ENCODE data around the gene FBXO31.

The FBXO31 gene

DNA sequence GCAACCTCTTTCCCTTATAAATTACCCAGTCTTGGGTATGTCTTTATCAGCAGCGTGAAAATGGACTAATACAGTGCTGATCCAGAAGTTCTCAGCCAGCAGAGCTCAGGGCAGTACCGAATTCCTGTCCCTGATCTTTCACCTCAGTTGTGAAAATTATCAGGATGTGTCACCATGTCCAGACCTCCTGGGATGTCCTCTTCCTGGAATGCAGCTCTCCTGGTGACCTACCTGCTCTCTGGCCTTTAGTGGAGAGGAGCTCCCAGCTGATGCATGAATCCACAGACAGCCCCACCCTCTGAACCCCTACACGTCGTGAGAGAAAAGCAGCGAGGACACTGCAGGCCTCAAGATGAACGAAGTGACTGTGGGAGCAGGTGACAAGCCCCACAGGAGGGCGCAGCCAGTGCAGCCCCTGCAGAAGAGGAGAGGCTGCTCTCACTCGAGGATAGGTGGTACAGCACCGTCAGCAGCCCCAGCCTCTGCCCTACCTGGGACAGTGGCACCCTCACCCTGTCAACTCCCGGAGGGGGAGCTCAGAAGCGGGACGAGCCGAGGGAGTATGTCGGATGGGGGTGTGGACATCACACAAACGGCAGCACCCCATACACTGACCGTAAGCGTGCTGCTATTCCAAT, 44.4 kb downstream of the FBXO31 start:
- no peak for DNase-seq

DNA sequence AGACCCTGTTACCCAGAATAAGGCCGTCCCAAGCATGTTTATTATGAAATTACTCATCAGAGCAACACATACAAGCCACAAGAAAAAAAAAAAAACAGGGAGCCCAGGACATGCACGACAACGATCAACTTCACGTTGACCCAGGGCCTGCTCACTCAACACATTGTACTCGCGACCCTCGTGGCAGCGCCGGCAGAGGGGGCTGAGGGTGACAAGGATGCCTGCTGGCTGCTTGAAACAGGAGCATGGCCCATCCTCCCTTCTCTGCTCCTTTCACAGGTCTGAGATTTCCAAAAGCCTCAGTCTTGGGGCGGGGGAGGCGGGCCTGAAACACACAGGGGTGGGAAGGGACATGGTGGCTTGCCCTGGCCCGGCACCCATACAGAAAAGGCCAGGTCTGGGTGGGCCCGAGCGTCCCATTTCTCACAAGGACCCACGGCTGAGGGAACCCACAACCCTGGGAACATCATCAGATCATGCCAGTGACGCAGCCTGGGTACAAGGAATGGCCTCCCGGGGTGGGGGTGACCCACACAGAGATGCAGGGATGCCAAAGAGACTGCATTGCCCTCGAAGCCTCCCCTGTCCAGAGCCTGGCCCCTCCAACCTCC, 45.3 kb downstream of the FBXO31 start:
- DNase-seq = no peak

DNA sequence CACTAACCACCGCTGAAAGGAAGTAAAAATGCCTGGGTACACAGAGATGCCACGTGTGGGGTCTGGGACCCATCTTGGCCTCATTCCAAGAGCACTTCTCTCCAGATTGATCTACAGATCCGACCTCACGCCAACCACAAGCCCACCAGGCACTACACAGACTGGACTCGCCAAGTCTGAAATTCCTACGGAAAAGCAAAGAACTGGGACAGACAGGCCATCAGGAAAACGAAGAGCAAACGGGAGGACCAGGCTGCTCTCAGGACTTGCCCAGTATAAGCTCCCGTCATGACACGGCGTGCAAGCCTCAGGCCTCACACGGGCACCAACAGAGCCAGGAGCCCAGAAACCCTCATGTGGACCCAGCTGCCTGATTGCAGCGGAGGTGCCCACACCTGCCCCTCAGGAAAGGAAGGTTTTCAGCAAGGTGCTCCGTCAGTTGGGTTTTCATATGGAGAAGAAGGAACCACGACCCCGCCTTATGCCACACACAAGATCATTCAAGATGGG, 46.3 kb downstream of the FBXO31 start:
- DNase-seq = no peak

GRCh38 chr16:87336434-87337240, 46.9 kb downstream of the FBXO31 start:
- no peak for DNase-seq

- DNase-seq = no peak
These were observed 47.7 kb downstream of the FBXO31 start for GRCh38 chr16:87335625-87336433.

GRCh38 chr16:87334651-87335624, 48.6 kb downstream of the FBXO31 start:
- DNase-seq = no peak

GRCh38 chr16:87333581-87334331, 49.8 kb downstream of the FBXO31 start:
- DNase-seq = no peak

GRCh38 chr16:87333101-87333500, 50.5 kb downstream of the FBXO31 start:
- no peak for DNase-seq

- no peak for DNase-seq
These were observed 51.4 kb downstream of the FBXO31 start for GRCh38 chr16:87332150-87332549.

DNA sequence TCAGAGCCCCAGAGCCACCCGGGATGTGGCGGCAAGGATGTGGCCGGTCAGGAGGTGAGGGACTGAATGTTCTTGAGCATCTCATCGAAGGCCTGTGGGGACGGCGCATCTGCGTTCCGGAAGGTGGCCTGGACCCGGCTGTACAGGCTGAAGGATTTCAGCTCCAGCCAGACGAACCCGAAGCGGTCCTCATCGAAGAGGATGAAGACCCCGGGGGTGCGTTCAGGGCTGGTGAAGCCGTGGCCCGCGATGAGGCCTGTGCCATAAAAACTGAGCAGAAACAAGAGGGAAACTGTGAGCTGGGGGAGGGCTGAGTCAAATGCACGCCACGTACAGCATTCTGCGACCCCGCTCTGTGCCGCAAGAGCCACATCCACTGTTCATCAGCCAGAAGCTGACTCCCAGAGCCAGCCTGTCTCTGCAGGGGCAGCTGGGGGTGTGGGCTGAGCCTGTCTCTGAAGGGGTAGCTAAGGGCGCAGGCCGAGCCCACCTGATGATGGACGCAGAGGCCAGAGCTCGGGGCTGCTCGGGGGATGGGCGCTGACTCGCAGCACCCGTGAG, 52.3 kb downstream of the FBXO31 start:
- DNase-seq = no peak

- DNase-seq = no peak
These were observed 52.9 kb downstream of the FBXO31 start for GRCh38 chr16:87330646-87331045.

GRCh38 chr16:87330257-87330624, 53.3 kb downstream of the FBXO31 start:
- no peak for DNase-seq

GRCh38 chr16:87329436-87330256, 53.9 kb downstream of the FBXO31 start:
- no peak for DNase-seq

- DNase-seq = no peak
These were observed 54.7 kb downstream of the FBXO31 start for GRCh38 chr16:87328846-87329245.

DNA sequence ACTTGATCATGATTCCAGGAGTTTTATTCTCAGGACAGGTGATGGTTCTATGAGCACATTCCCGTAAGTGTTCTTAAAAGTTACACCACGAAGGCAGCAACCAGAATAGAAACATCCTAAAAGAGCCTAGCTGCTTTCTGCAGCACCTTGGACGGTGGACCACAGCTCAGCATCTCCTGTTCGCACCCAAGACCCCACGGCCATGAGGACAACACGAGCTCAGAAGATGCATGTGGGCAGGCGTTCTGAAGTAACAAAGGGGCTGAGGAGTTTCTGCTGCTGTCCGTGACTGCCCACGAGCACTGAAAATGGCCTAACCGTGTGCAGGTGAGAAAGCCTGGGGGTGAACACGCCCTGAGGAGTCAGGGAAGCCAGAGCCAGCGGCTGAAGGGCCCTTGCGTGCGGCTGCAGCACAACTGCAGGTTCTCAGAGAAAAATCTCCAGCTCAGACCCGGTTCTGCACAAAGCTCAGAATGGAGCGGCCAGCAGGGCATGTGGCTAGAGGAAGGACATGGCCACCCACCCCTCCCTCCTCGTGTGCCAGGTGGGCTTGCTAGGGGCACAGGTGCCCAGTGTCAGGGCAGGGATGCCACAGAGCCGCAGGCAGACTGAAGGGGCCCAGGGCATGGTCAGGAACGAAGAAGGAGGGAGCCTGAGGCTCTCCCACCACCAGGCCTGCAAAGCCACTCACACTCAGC, 55.6 kb downstream of the FBXO31 start:
- no peak for DNase-seq

DNA sequence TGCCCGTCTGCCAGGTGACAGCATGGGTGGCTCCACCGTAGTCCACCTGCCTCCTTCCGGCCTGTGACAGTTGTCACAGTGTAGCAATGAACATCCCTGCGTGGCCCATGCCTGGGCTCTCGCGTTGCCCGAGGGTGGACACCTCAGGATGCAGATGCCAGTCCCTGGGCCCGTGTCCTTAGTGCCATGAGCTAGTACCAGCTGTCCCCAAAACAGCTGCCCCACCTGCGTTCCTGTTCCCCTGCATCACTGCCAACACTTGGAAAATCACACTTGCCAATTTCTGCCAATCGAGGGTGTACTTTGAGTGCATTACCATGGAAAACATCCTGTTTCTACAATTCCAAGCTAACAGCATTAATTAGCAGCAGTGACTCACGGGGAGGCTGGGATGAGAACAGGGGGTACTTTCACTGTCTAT, 57.4 kb downstream of the FBXO31 start:
- no peak for DNase-seq

DNA sequence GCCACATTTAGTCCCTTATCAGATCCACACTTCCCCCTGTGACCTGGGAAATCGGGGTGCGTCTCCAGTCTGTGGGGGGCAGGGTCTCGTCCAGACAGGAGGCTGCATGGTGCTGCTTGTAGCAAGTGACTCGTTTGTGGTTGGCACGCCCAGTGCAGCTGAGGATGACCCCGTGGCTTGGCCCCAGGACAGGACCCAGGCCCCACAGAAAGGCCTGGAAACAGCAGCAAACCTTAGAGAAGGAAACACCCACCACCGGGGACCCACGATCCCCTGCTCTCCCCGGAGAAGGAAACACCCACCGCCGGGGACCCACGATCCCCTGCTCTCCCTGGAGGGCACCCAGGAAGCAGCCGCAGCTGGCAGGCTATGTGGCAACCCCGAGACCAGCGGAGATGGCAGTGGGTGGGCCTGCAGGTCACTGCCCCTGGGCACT, 58.1 kb downstream of the FBXO31 start:
- DNase-seq = no peak

GRCh38 chr16:87324411-87325275, 58.9 kb downstream of the FBXO31 start:
- no peak for DNase-seq
